KBM-7 (cell line): ENCODE data around the gene MIA3.
A peak's percentile ranks its signal among the peaks of the same experiment; 100 is the strongest.
"Not testable (repeated sequence)": the region's sequence is repeated elsewhere in the genome, so short reads cannot be mapped to it uniquely, and the experiment has no call there.

Experiments used
- DNase-seq: peaks from one replicate; pipeline ENCODE4 v3.0.0-alpha.2; 2015
- in situ Hi-C: fragments of 300-500 bp; cut with MboI; formaldehyde crosslinking; loops from 2 replicates; pipeline ENCODE4 v1.14.3; 2020; ENCODE audit warnings: low sequenced_read_pairs, low pct_unique_long_range_greater_than_20kb, mixed read lengths

The MIA3 gene

DNA sequence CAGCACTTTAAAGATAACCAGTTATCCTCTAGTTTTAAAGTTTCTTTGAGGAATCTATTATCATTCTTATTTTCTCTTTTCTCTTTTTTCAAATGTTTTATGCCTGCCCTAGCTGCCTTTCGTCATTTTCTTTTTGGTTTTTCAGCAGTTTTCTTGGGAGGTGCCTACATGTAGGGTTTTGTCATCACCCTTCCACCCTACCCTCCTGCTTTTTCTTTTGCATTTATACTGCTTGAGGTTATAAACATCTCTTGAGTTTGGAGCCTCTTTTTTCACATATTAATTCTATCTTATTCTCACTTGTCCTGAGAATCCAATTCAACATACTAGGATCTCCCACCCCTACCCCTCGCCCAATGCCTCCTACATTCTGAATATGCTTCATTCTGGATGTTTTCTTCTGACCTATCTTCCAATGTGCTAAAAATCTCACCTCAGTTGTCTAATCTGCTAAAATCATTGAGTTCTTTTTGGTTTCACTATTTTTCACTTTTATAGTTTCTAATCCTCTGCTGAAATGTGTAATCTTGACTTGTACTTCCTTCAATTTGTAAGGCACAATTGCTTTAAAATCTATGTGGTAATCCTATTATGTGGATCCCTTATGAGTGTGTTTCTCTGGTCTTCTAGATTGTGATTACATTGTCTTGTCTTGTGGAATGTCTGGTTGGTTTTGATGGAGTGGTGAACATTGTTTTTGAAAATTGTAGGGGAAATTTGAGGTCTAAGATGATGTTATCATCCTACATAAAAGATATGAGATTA lies 38.7 kb downstream of the MIA3 start:
- in situ Hi-C loops = no loop called here
- DNase-seq = no peak

DNA sequence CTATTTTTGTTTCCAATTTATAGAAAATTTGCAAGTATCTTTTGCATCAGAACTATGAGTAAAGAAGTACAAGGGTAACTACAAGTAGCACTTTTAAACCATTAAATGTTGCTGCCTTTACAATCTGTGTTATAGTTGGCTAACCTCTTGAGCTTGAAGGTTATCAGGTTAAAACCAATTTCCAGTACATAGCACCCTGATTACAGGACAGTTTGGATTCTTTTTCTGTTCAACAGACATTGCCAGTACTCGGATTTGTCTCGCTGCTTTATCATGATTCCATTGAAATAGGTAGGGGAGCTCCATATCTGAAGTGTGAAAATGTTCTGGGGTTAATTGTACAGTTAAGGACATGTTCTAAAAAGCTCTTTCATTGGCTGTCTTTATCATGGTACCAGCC lies 40.0 kb downstream of the MIA3 start:
- no peak for DNase-seq
- in situ Hi-C loops = no loop called here

DNA sequence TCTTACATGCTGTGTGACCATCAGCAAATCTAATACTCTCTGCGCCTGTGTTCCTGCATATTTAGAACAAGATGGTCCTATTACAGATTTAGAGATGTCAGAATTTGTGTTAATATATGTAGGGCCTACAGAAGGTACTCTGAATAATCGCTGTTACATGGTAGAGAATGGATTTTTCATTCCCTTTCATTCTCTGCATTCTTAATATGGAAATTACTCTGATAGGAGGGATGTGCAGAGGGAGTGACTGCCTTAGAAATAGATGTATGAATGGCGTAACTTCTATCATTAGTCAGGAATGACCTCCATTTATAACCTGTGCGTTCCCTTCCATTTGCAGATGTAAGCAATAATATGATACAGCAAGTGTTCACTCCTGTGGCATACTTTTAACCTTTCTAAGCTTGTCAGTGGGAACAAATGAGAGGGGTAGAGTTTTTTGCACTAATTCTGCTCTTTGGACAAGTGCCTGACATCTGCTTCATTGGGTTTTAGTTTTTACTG lies 45.6 kb downstream of the MIA3 start:
- no peak for DNase-seq
- in situ Hi-C loops = no loop called here

DNA sequence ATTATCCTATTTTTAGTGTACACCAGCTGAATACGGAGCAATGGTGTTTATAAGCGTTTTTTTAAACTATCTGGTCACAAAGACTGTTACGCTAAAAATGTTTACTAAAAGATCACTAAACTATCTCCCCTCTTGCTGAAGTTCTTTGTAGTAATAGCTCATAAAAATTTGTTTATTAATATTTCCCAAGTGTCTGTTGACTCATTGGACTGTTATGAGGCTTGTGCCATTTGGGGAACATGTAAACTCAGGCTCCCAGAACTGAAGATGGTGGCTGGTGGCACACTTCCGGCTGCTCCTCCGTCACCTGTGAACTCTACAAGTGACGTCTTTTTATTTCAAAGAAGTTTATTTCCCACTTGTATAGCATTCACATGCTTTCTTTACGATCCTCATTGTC lies 48.1 kb downstream of the MIA3 start:
- in situ Hi-C loops = no loop called here
- no peak for DNase-seq

DNA sequence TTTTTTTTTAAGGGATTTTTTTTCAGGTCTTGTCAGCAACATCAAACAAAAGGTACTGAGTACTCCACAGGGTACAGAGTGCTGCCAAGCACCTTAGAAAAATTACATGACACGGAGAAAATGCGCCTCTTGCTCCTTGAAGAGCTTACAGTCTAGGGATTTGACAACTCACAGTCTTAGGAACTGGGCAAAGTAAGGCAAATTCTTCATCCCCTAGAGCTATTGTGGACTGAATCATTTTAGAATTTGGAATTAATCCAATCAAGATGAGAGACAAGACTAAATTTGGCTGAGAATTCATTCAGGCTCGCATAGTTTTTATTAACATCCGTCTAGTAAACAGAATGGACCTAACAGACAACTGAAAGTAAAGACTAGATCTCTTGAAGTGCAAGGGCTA lies 50.3 kb downstream of the MIA3 start:
- DNase-seq, in situ Hi-C loops: not testable (repeated sequence)

DNA sequence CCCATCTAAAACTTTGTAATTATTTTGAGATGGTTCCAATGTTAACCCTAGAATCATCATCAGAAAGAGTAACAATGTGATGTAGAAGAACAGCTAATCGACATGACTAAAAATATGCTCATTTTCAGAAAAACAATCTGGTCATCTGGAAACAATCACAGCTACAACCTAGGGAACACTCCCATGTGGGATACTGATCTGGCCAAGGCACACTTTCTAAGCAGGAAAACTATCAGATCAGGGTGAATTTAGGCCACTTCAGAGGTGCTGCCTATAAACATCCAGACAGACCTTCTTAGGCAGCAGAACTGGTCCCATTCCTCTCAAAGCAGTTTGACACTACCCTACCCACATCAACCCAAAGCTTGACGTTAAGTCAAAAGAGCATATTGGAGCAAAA lies 51.2 kb downstream of the MIA3 start:
- DNase-seq, in situ Hi-C loops: not testable (repeated sequence)

DNA sequence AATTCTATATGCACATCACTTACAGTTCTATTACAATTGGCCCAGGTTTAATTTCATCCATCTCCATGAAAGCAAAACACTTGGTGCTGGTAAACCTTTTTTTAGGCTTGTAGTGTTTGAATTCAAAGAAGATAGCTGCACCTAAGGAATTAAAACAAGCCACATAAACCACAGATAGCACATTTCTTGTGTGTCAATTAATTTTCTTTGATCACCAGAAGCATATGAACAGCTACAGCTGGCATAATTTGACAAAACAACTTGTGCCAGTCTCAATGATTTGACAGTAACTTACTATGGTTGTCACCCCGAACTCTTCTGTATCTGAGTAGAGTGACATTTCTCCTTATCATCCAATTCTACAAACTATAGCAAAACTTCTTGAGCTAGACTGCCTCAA lies 52.2 kb downstream of the MIA3 start:
- in situ Hi-C loops = no loop called here

DNA sequence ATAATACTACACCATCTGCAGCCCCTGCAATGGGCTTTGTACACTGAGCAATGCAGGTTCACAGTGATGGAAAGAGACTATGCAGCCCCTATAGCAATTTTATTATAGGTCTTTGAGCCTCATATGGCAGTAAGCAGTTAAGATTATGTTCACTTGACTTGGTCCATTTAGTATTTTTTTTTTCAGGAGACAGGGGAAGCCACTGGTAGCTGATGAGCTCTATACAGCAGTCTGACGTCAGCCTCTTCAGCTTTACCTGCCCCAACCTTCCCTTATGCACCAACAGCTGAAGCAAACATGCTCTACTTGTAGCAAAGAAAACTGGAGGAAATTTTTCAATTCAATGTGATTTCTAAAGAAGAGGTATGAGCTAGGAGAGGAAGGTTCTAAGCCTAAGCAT lies 62.2 kb downstream of the MIA3 start:
- in situ Hi-C loops = no loop called here
- no peak for DNase-seq

More for the DNA sequence above, 52.2 kb downstream of the MIA3 start:
- no peak for DNase-seq

DNA sequence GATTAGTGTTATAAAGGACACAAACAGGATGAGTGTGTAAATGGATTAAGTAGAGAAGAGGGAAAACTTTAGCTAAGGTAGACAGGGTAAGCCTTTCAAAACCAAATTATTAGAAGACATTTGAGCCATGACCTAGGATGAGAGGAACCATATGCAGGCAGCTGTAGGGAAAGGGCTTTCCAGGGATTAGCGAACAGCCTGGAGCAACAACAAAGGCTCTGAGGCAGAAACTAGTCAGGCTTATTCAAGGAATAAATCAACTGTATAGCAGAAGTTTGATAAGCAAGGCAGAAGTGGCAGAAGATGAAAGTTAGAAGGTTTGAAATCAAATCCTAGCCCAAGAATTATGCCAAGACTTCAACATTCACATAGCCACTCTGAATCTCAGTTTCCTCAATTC lies 73.1 kb downstream of the MIA3 start:
- in situ Hi-C loops = no loop called here
- DNase-seq = no peak

DNA sequence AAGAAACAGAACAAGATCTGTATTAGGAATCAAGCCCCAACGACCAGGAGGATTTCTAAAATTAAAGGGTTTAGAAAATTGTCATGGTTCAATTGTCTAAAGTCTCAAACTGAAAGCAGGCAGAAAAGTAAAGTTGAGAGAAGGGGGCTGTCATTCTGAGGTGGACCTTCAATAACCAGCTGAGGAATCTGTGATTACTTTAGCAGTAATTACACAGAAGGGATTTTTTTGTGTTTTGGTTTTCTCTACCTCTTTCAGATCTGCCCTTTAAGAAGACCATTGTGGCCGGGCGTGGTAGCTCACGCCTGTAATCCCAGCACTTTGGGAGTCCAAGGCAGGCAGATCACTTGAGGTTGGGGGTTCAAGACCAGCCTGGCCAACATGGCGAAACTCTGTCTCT lies 77.0 kb downstream of the MIA3 start:
- in situ Hi-C loops = no loop called here
- DNase-seq = no peak

DNA sequence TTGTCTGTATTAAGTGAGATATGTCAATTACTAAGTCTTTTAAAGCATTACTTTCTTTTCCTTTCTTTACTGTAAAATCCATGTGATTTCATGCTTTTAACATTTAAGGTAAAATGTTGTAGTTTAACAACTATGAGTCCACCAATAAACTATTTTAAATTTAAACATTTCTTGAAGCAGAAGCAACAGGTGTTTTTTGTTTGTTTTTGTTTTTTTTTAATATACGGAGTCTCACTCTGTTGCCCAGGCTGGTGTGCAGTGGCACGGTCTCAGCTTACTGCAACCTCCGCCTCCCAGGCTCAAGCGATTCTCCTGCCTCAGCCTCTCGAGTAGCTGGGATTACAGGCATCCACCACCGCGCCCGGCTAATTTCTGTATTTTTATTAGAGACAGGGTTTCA lies 78.8 kb downstream of the MIA3 start:
- no peak for DNase-seq
- in situ Hi-C loops = no loop called here

DNA sequence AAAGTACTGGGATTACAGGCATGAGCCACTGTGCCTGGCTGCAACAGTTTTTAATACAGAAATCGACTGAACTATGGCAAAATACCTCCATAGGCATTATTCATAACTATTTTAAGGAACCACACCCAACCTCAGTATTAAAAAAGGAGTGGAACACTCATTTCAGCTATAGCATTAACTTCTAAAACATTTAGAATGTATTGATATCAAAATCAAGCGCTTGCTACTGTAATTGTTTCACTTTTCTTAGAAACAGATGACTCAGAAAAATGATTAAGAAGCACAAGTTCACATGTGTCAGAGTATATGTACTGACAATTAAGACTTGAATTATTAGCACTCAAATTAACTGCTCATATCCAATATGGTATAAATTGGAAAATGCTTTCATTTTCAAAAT lies 79.3 kb downstream of the MIA3 start:
- DNase-seq = no peak
- in situ Hi-C loops = no loop called here

DNA sequence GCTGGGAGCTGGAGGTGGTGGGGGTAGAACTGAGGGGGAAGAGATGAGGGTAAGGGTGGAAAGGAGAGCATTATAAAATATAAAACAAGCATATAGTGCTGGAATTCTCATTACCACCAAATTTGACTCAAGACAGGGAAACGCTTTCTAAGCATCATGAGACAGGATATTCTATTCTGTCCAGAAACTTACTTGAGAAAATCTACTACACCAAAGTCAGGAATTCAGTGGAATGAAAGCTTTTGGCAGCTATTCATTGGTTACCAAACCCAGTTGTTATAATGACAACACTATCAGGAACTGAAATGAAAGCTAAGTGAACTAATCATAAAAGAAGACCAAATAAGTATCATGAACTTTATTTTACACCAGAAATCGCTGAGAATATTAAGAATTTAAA lies 79.9 kb downstream of the MIA3 start:
- no peak for DNase-seq
- in situ Hi-C loops = no loop called here

DNA sequence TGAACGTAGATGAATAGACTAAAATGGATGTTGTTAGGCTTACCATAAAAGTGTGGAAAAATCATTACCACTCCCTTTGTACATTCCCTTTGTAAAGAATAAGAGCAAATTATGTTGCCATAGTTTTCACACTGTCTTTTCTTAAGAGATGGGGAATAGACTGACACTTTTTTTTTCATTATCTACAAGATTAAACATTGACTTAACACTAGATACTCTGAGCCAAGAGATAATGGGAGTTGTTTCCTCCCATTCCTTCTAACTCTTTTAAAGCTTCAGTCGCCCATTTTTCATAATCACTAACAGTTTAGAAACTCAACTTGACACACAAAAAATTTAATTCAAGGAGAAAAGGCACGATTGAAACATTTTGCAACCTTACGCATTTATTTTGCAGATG lies 84.3 kb downstream of the MIA3 start:
- DNase-seq = no peak
- in situ Hi-C loops = no loop called here

DNA sequence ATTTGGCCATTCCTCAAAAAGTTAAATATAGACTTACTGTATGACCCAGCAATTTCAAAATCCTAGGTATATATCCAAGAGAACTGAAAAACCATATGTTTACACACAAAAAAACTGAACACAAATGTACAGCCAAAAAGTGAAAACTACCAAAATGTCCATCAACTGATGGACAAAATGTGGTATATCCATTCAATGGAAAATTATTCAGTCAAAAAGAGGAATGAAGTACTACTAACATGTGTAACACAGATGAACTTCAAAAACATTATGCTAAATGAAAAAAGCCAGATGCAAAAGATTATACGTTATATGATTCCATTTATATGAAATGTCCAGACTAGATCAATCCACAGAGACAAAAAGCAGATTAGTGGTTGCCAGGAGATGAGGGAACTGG lies 86.4 kb downstream of the MIA3 start:
- in situ Hi-C loops = no loop called here
- DNase-seq = no peak

DNA sequence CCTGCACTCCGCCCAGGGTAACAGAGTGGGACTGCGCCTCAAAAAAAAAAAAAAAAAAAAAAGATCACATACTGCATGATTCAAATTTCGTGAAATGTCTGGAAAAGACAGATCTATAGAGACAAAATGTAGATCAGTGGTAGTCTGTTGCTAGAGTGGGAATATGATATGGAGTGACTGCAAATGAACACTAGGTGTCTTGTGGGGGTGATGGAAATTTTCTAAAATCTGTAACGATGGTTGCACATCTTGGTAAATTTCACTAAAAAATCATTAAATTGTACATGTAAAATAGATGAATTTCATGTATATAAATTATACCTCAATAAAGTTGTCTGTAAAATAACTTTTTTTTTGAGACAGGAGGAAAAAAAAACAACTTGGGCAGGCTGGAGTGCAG lies 88.9 kb downstream of the MIA3 start:
- in situ Hi-C loops = no loop called here
- DNase-seq = peak; percentile 5

DNA sequence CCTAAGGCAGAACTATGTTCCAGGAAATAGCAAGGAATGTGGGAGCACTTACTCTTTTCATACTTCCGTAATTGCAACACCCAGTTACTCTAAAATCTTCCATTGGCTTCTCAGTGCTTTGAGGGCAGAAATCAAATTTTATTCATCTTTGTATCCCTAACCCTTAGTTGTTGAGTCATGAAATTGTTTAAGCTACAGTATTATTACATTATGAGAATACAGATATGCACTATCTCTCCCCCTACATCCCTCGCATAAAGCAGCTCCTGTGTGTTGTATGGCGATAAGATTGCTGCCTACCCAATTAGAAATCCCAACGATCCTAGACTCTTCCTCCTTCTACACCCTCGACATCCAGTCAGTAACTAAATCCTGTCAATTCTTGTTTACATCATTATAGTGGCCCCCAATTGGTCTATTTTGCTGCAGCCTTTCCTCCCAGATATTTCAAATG lies 91.8 kb downstream of the MIA3 start:
- in situ Hi-C loops = no loop called here
- no peak for DNase-seq

DNA sequence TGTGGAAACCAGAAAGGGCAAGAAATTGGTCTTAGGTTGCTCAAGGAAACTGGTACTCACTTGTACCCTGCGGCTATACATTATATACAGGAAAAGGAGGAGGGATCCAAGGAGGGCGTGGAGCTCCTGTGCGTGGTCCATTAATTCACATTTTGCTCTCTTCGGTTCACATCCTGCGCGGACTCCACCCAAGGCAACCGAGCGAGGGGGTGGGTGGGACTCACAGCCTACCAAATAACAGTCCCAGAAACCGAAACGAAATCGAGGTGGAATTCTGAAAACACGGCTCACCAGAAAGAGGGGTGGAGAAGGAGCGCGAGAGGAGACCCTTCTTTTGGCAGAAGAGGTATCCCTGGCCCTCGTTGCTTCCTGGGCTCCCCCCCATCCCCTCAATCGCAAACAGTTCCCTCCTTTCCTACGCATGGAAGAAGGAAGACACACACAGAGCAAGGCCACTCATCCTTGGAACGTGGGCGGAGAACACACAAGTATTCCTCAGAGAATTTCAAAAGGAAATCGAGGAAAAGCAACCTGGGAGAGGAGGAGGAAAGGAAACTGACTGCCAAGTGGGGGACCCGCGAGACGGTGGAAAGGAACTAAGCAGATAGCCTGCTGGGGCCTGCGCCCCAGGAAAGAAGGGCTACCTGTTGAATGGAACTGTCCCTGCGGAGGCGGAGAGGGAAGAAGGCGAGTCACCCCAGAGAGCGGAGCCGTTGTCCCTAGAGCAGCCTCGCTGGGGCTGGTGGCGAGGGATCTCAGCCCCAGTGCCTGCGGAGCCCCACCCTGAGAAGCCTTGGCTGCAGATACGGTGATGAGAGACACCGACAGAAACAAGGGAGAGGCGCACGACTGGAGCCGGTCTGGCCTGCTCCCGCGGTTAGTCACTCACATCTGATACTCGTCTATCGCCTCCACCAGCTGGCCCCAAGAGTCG lies 93.7 kb downstream of the MIA3 start:
- in situ Hi-C loops = no loop called here
- DNase-seq = peak; percentile 77

DNA sequence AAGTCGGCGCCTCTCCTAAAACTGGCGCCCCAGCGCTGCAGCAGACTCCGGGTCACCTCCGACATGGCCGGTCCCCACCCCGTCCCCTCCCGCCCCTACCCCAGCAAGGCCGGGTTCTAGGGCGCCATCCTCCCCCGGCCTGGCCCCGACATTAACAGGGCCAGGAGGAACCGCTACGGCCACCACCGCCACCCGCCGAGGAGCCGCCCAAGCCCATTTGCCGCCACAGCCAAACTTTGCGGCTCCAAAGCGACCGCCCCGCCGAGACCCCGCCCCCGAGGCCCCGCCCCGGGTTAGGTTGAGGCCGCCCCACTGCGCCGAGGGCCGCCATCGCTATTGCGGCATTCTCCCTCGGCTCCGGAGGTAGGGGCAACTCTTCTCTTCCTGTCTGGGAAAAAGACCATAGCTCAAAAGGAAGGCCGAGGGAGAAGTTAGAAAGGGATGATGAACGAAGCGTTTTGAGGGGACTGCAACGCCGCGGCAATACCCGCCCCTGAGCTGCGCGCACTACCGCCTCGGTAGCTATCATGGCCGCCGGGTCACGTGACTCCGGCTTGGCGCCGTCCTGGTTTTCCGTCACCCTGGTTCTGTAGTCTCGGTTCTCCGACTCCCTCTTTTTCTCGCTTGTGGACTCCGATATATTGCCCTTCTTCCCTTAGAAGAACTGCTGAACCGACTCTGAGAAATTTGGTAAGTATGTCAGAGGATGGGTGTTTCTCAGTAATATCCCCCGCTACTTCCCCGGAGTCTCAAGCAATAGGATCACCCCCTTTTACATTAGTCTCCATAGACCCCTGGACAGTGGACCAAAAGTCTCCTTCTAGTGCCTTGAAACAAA lies 94.6 kb downstream of the MIA3 start, which contains the start of the genes AIDA and BROX:
TSS of gene AIDA (minus strand) at position 239 of the 838 bp plus-strand sequence. CDS start at position 65, 174 bp downstream.
TSS of gene BROX (plus strand) at position 312 of the 838 bp plus-strand sequence. CDS start 3,136 bp downstream, outside the sequence.
- peak; percentile 89 for DNase-seq
- in situ Hi-C loops = no loop called here
